GM23248 (cell line): ENCODE measurements around the gene PTGS1. TPM values are rescaled to one million over a fixed set of nuclear protein-coding genes. Genes with fewer than 3 reads are reported as not detected.

Experiments used
- DNase-seq: peaks from one replicate; pipeline ENCODE4 v3.0.0-alpha.2; 2015
- H2AFZ ChIP-seq: fragments of 200-600 bp; sonication (generic); 2 replicates; pipeline ENCODE4 v1.6.1; 2016; ENCODE audit warnings: antibody characterized with exemption
- H3F3A ChIP-seq: fragments of 200-600 bp; sonication (generic); 2 replicates; pipeline ENCODE4 v1.6.1; 2016; ENCODE audit warnings: mild to moderate bottlenecking, antibody characterized with exemption, mixed run types; ENCODE audit not compliant: insufficient read depth
- H3K27ac ChIP-seq: fragments of 200-600 bp; sonication (generic); 2 replicates; pipeline ENCODE4 v1.5.1; 2016; ENCODE audit warnings: mild to moderate bottlenecking
- H3K27me3 ChIP-seq: fragments of 200-600 bp; sonication (generic); replicated peaks from 2 replicates; pipeline ENCODE4 v1.6.1; 2016; ENCODE audit warnings: mild to moderate bottlenecking; ENCODE audit not compliant: insufficient read depth
- H3K36me3 ChIP-seq: fragments of 200-600 bp; sonication (generic); 2 replicates; pipeline ENCODE4 v1.6.1; 2016; ENCODE audit warnings: low read depth, mild to moderate bottlenecking
- H3K4me1 ChIP-seq: fragments of 200-600 bp; sonication (generic); 2 replicates; pipeline ENCODE4 v1.6.1; 2016; ENCODE audit warnings: mild to moderate bottlenecking; ENCODE audit not compliant: insufficient read depth
- H3K4me2 ChIP-seq: fragments of 200-600 bp; sonication (generic); one replicate; pipeline ENCODE4 v1.6.1; 2016; ENCODE audit warnings: mild to moderate bottlenecking; ENCODE audit not compliant: unreplicated experiment
- H3K4me3 ChIP-seq: fragments of 200-600 bp; sonication (generic); 2 replicates; pipeline ENCODE4 v1.5.1; 2016; ENCODE audit warnings: mild to moderate bottlenecking
- H3K79me2 ChIP-seq: fragments of 200-600 bp; sonication (generic); 2 replicates; pipeline ENCODE4 v1.6.1; 2016; ENCODE audit warnings: mild to moderate bottlenecking; ENCODE audit not compliant: insufficient read depth
- H3K9ac ChIP-seq: fragments of 200-600 bp; sonication (generic); 2 replicates; pipeline ENCODE4 v1.6.1; 2016; ENCODE audit warnings: mild to moderate bottlenecking
- H3K9me2 ChIP-seq: fragments of 200-600 bp; sonication (generic); 2 replicates; pipeline ENCODE4 v1.6.1; 2016; ENCODE audit warnings: mixed run types, mild to moderate bottlenecking, moderate library complexity; ENCODE audit not compliant: insufficient read depth
- H3K9me3 ChIP-seq: fragments of 200-600 bp; sonication (generic); one replicate; pipeline ENCODE4 v1.6.1; 2017; ENCODE audit warnings: low read depth
- H4K20me1 ChIP-seq: fragments of 200-600 bp; sonication (generic); 2 replicates; pipeline ENCODE4 v1.6.0; 2016; ENCODE audit not compliant: insufficient read depth
- EZH2 ChIP-seq: fragments of 200-600 bp; sonication (generic); IDR thresholded peaks from 2 replicates; pipeline ENCODE4 v1.6.1; 2018; ENCODE audit warnings: antibody characterized with exemption, mild to moderate bottlenecking; ENCODE audit not compliant: insufficient read depth, poor library complexity, severe bottlenecking
- EZH2phosphoT487 ChIP-seq: fragments of 200-600 bp; sonication (generic); IDR thresholded peaks from 2 replicates; pipeline ENCODE4 v1.6.1; 2018; ENCODE audit warnings: antibody characterized with exemption, moderate library complexity, mild to moderate bottlenecking, low read depth; ENCODE audit not compliant: insufficient read depth
- WGBS, 2 experiments: methylation state at CpG; one replicate each; pipeline ENCODE4 v1.1.6; 2015 to 2017; ENCODE audit warnings: low lambda C conversion rate in 2 of 2, low coverage in 1 of 2; ENCODE audit errors: missing lambda C conversion rate in 2 of 2; 5-methylcytosine and 5-hydroxymethylcytosine counted together
- in situ Hi-C: fragments of 300-500 bp; cut with MboI; formaldehyde crosslinking; loops from 2 replicates; pipeline ENCODE4 v1.15.0; 2020
- polyA plus RNA-seq: library from polyadenylated mRNA; unstranded; fragments of >200 nt; fragmentation: Nextera tagmentation; extraction: Ambion mirVana; gene quantifications from 2 replicates; pipeline ENCODE4 v1.2.1, GENCODE V29; 2016
- total RNA-seq: library from RNA; depleted of rRNA; stranded (reverse); fragments of >200 nt; shearing (Covaris generic); gene quantifications from 2 replicates; pipeline ENCODE4 v1.2.3, GENCODE V29; 2014

PTGS1 gene
- total and polyA plus RNA-seq, 2 experiments from 2014 or later = 39.6 to 43.8 TPM

- H3K79me2 ChIP-seq = 0 out of 2 replicates have a peak, but pooled peaks cover 6% of the 10 kb centered on the region
- TF ChIP-seq EZH2phosphoT487 (no peak), EZH2 (no peak)
- no peak overlapping the region for H2AFZ ChIP-seq
- in situ Hi-C loops = no loop called here
- DNase-seq = no peak
- H3K36me3 ChIP-seq = peaks cover 12% of the 10 kb centered on the region; the same call in 1 of the 2 replicates
- 85 to 86% methylated on average over 21 to 24 of the region's 24 CpGs for WGBS, 2 experiments
- H3K27me3 ChIP-seq = no peaks in the 10 kb centered on the region
- H3F3A ChIP-seq = peaks cover 12% of the 10 kb centered on the region
- H3K27ac ChIP-seq = no peak overlapping the region
- H3K4me2 ChIP-seq = no peak overlapping the region
- H3K9me3 ChIP-seq = no peaks in the 10 kb centered on the region
- no peak overlapping the region for H3K9ac ChIP-seq
- H4K20me1 ChIP-seq = no peaks in the 10 kb centered on the region
- H3K4me1 ChIP-seq = peaks cover 16% of the 10 kb centered on the region
- H3K9me2 ChIP-seq = no peaks in the 10 kb centered on the region
- no peak overlapping the region for H3K4me3 ChIP-seq
Observed at GRCh38 chr9:122377241-122378164, 6.7 kb downstream of the PTGS1 start.

DNA sequence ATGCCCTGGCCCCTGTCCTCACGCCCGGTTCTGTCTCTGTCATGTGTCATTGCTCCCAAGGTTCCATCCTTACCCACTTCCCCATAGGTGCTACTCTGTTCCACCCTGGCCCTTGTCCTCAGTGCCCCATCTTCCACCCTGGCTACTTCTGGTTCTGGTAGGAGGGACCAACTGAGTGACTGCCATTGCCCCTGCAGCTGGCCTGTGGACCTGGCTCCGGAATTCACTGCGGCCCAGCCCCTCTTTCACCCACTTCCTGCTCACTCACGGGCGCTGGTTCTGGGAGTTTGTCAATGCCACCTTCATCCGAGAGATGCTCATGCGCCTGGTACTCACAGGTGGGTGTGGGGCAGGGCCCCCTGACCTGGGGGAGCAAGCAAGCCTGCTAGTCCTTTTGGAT lies 7.4 kb downstream of the PTGS1 start:
- TF ChIP-seq EZH2 (no peak), EZH2phosphoT487 (no peak)
- Histone ChIP-seq H3K4me3 (no peak overlapping the region), H4K20me1 (no peaks in the 10 kb centered on the region), H3K27me3 (no peaks in the 10 kb centered on the region), H3K27ac (no peak overlapping the region), H3K9me3 (no peaks in the 10 kb centered on the region), H3K4me2 (no peak overlapping the region), H3K4me1 (peaks cover 23% of the 10 kb centered on the region), H3K79me2 (0 out of 2 replicates have a peak, but pooled peaks cover 6% of the 10 kb centered on the region), H3F3A (peaks cover 19% of the 10 kb centered on the region), H3K36me3 (peaks cover 12% of the 10 kb centered on the region; the same call in 1 of the 2 replicates), H2AFZ (no peak overlapping the region), H3K9ac (no peak overlapping the region), H3K9me2 (no peaks in the 10 kb centered on the region)
- no peak for DNase-seq
- 89 to 90% methylated on average over 7 to 8 of the region's 8 CpGs for WGBS, 2 experiments
- in situ Hi-C loops = no loop called here

- Histone ChIP-seq H3F3A (peaks cover 29% of the 10 kb centered on the region), H4K20me1 (no peaks in the 10 kb centered on the region), H3K27me3 (no peaks in the 10 kb centered on the region), H3K9me3 (no peaks in the 10 kb centered on the region), H3K36me3 (peaks cover 12% of the 10 kb centered on the region; the same call in 1 of the 2 replicates), H3K4me1 (peaks cover 34% of the 10 kb centered on the region), H3K27ac (no peak overlapping the region), H2AFZ (no peak overlapping the region), H3K4me3 (no peak overlapping the region), H3K9ac (no peak overlapping the region), H3K79me2 (0 out of 2 replicates have a peak, but pooled peaks cover 6% of the 10 kb centered on the region), H3K9me2 (no peaks in the 10 kb centered on the region), H3K4me2 (no peak overlapping the region)
- peak; percentile 22 for DNase-seq
- in situ Hi-C loops = no loop called here
- WGBS, 2 experiments = 41 to 60% methylated on average over 1 of the region's 1 CpG
- TF ChIP-seq EZH2 (no peak), EZH2phosphoT487 (no peak)
Observed at GRCh38 chr9:122379340-122379739, 8.5 kb downstream of the PTGS1 start.

GRCh38 chr9:122380293-122380692 lies 9.5 kb downstream of the PTGS1 start:
- TF ChIP-seq EZH2 (no peak), EZH2phosphoT487 (no peak)
- WGBS, 2 experiments = 96% methylated on average over 4 of the region's 4 CpGs
- no peaks in the 10 kb centered on the region for H3K27me3 ChIP-seq
- no peaks in the 10 kb centered on the region for H3K9me2 ChIP-seq
- 0 out of 2 replicates have a peak, but pooled peaks cover 5% of the 10 kb centered on the region for H3K79me2 ChIP-seq
- in situ Hi-C loops = no loop called here
- H3K27ac ChIP-seq = no peak overlapping the region
- no peak for DNase-seq
- no peak overlapping the region for H3K4me3 ChIP-seq
- peaks cover 34% of the 10 kb centered on the region for H3K4me1 ChIP-seq
- H3K9ac ChIP-seq = no peak overlapping the region
- H4K20me1 ChIP-seq = no peaks in the 10 kb centered on the region
- H3K9me3 ChIP-seq = no peaks in the 10 kb centered on the region
- no peak overlapping the region for H2AFZ ChIP-seq
- H3K36me3 ChIP-seq = peaks cover 12% of the 10 kb centered on the region; the same call in 1 of the 2 replicates
- no peak overlapping the region for H3K4me2 ChIP-seq
- peaks cover 37% of the 10 kb centered on the region for H3F3A ChIP-seq
